ENCODE results near the gene TRIP11. TPM values are rescaled to one million over a fixed set of nuclear protein-coding genes. Genes with fewer than 3 reads are reported as not detected.

The TRIP11 gene
- total RNA-seq, 1 donor from 2014 or later, result 68.1 TPM

DNA sequence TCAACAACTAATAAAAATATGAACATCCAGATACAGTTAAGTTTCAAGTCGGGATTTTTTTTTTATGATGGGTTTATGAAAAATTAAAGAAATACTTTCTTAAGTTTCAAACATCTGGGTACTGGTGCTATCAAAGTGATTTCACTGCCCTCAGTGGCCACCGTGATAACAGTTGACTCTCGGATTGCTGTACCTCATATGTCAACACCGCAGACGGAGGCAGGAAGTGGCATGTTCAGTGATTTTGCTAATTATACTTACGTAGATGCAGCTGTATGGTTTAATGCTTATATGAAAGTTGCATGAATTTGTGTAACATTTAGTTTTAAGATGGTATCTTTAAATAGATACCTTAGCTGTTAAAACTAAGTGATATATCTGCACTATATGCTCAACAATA, 71.6 kb downstream of the TRIP11 start:
- Mint-ChIP-seq H3K36me3 (peaks cover 20% of the 10 kb centered on the region), H3K4me1 (peaks cover 11% of the 10 kb centered on the region), H3K9me3 (no peaks in the 10 kb centered on the region), H3K4me3 (no peak overlapping the region), H3K27ac (no peak overlapping the region), H3K27me3 (ENCODE audit: low read depth) (no peaks in the 10 kb centered on the region)
- DNase-seq (ENCODE audit: low spot score in 2 of 2, unreplicated experiment in 2 of 2), result no peak
- TF ChIP-seq, protein P1, sequence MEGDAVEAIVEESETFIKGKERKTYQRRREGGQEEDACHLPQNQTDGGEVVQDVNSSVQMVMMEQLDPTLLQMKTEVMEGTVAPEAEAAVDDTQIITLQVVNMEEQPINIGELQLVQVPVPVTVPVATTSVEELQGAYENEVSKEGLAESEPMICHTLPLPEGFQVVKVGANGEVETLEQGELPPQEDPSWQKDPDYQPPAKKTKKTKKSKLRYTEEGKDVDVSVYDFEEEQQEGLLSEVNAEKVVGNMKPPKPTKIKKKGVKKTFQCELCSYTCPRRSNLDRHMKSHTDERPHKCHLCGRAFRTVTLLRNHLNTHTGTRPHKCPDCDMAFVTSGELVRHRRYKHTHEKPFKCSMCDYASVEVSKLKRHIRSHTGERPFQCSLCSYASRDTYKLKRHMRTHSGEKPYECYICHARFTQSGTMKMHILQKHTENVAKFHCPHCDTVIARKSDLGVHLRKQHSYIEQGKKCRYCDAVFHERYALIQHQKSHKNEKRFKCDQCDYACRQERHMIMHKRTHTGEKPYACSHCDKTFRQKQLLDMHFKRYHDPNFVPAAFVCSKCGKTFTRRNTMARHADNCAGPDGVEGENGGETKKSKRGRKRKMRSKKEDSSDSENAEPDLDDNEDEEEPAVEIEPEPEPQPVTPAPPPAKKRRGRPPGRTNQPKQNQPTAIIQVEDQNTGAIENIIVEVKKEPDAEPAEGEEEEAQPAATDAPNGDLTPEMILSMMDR (IDR thresholded peaks at IDR 0.05; ENCODE audit: unreplicated experiment), result no peak

DNA sequence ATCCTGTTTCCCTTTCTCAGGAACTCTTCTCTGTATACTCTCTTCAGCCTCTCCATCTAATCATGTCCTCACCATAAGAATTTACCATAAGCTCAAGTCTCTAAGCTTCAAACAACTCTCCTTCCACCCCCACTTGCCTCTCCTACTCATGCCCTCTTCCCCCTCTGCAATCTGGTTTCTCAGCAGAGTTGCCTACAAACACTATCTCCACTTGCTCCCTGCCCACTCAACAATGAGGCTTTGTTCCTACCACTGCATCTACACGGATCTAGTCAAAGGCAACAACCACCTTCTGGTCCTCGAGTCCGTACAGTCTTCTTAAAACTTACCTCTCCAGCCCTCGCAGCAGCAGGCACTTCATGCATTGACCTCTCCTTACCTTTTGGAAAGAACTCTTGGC, 75.1 kb downstream of the TRIP11 start:
- Mint-ChIP-seq H3K36me3 (peaks cover 11% of the 10 kb centered on the region), H3K27me3 (ENCODE audit: low read depth) (no peaks in the 10 kb centered on the region), H3K27ac (no peak overlapping the region), H3K4me1 (peaks cover 19% of the 10 kb centered on the region), H3K4me3 (no peak overlapping the region), H3K9me3 (no peaks in the 10 kb centered on the region)
- TF ChIP-seq, protein P1 (IDR thresholded peaks at IDR 0.05; ENCODE audit: unreplicated experiment), result no peak
- DNase-seq (ENCODE audit: low spot score in 2 of 2, unreplicated experiment in 2 of 2), result no peak

DNA sequence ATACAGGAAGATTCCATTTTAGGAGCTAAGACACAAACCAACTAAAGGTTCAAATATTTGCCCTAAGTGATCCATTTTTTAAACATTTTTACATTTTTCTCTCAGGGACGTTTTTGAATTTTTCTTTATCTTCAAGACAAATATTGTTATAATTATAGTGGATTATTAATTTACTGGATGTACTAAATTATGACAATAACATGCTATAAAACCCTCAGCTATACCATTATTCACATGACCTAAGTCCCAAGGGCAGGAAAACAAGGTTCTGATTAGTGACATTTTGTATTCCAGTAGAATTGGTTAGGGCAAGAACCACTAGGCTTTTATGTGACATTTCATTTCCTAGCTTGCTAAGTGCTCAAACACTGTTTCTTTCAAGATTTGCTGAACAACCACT, 75.8 kb downstream of the TRIP11 start:
- Mint-ChIP-seq H3K36me3 (peaks cover 8% of the 10 kb centered on the region), H3K9me3 (no peaks in the 10 kb centered on the region), H3K27ac (peak overlapping the region; percentile 8), H3K4me3 (no peak overlapping the region), H3K27me3 (ENCODE audit: low read depth) (no peaks in the 10 kb centered on the region), H3K4me1 (peaks cover 19% of the 10 kb centered on the region)
- DNase-seq (ENCODE audit: low spot score in 2 of 2, unreplicated experiment in 2 of 2), result no peak
- TF ChIP-seq, protein P1 (IDR thresholded peaks at IDR 0.05; ENCODE audit: unreplicated experiment), result no peak

DNA sequence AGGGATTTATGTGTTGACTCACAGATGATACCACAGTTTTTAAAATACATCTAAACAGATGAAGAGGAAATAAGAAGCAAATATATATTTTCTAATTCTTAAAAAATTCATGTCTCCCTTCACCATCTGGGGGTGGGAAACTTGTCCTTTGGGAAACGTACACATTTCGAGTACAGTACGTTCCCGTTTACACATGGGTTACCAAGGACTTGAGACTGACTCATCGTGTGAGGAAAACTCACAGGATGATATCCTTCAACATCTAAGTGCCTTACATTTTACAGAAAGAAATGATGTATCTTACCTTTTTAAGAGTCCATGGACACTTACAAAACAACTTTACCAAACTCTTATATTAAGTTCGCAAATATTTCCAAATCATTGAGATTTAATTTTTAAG, 76.4 kb downstream of the TRIP11 start:
- Mint-ChIP-seq H3K27me3 (ENCODE audit: low read depth) (no peaks in the 10 kb centered on the region), H3K27ac (no peak overlapping the region), H3K4me1 (peaks cover 19% of the 10 kb centered on the region), H3K4me3 (no peak overlapping the region), H3K36me3 (peaks cover 3% of the 10 kb centered on the region), H3K9me3 (no peaks in the 10 kb centered on the region)
- no peak for DNase-seq (ENCODE audit: low spot score in 2 of 2, unreplicated experiment in 2 of 2)
- TF ChIP-seq, protein P1 (IDR thresholded peaks at IDR 0.05; ENCODE audit: unreplicated experiment), result no peak

DNA sequence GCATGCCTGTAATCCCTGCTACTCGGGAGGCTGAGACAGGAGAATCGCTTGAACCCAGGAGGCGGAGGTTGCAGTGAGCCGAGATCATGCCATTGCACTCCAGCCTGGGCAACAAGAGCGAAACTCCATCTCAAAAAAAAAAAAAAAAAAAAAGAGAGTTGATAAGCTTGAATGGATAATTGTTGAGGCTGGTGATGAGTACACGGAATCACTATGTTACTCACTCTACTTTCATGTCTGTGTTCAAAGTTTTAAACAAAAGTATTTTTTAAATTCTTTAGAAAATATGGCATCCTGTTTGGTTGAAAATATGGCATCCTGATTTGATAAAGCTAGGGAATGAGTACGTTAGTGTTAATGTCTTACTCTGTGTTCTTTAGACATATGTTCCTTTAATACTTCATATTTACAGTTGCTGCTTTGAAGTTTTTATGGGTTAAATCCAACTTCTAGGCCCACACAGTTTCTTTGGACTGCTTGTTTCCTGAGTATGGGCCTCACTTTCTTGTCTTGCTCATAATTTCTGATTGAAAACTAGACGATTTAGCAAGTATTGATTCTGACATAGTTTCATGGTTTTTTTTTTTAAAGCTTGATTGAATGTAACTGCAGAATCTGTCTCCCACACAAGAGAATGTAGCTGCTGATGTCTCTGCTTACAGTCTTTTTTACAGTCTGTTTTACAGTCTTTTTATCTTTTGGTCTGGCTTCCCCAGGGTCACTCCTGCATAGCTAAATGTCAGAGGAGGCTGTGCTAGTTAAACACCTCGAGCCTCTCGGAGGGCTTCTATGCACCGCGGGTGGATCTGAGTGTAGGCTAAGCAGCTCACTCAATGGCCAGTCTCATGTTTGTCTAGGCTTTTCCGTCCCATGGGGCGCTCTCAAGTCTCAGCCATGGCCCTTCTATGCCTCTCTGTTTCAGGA, 78.3 kb downstream of the TRIP11 start:
- Mint-ChIP-seq H3K4me1 (peaks cover 21% of the 10 kb centered on the region), H3K27ac (peak overlapping the region; percentile 60), H3K36me3 (no peaks in the 10 kb centered on the region), H3K27me3 (ENCODE audit: low read depth) (no peaks in the 10 kb centered on the region), H3K4me3 (no peak overlapping the region), H3K9me3 (no peaks in the 10 kb centered on the region)
- no peak for DNase-seq (ENCODE audit: low spot score in 2 of 2, unreplicated experiment in 2 of 2)
- TF ChIP-seq, protein P1 (IDR thresholded peaks at IDR 0.05; ENCODE audit: unreplicated experiment), result no peak
